ENCODE measurements around the gene CHD3.

DNA sequence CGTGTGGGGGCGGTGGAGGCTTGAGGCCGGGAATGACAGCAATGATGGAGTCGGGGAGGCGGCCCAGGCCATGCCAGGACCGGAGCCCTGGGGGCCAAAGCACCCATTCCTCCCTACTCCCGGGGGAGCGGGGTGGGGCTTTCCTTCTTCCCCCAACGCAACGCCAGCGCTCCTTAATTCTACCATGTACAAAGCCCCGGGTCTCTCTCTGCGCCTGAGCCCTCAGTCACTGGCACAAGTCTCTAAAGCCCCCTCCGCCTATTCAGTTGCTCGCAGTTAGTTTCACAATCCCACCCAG, 27.7 kb downstream of the CHD3 start:
- TF ChIP-seq, protein P1, sequence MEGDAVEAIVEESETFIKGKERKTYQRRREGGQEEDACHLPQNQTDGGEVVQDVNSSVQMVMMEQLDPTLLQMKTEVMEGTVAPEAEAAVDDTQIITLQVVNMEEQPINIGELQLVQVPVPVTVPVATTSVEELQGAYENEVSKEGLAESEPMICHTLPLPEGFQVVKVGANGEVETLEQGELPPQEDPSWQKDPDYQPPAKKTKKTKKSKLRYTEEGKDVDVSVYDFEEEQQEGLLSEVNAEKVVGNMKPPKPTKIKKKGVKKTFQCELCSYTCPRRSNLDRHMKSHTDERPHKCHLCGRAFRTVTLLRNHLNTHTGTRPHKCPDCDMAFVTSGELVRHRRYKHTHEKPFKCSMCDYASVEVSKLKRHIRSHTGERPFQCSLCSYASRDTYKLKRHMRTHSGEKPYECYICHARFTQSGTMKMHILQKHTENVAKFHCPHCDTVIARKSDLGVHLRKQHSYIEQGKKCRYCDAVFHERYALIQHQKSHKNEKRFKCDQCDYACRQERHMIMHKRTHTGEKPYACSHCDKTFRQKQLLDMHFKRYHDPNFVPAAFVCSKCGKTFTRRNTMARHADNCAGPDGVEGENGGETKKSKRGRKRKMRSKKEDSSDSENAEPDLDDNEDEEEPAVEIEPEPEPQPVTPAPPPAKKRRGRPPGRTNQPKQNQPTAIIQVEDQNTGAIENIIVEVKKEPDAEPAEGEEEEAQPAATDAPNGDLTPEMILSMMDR (IDR thresholded peaks at IDR 0.05; ENCODE audit: poor library complexity): no peak
- TF ChIP-seq EZH2 (IDR thresholded peaks at IDR 0.05; ENCODE audit: borderline replicate concordance): no peak

Measured in hepatocyte (in vitro differentiated cells).